Activated CD4-positive, alpha-beta T cell treated with anti-CD3 and anti-CD28 coated beads for 1 hour (primary cell): ENCODE measurements around the gene KCNJ10.

Source experiments
- DNase-seq: peaks from one replicate; pipeline ENCODE4 v3.0.0-alpha.2; 2020

The KCNJ10 gene

GRCh38 chr1:160082926-160083325, 13.0 kb upstream of the KCNJ10 start:
- DNase-seq = no peak

- DNase-seq = no peak
Measured at GRCh38 chr1:160082487-160082886, 12.5 kb upstream of the KCNJ10 start.

GRCh38 chr1:160081261-160081936, 11.4 kb upstream of the KCNJ10 start, which contains the start of gene KCNJ9:
Gene KCNJ9 (plus strand): TSS chr1:160081538. CDS start chr1:160084031, 2,493 bp downstream.
- no peak for DNase-seq

GRCh38 chr1:160080381-160081100, 10.6 kb upstream of the KCNJ10 start:
- no peak for DNase-seq

GRCh38 chr1:160079448-160079847, 9.5 kb upstream of the KCNJ10 start:
- DNase-seq = no peak

- DNase-seq = peak; percentile 38
Measured at GRCh38 chr1:160078512-160079195, 8.7 kb upstream of the KCNJ10 start.

GRCh38 chr1:160077486-160077885, 7.5 kb upstream of the KCNJ10 start:
- no peak for DNase-seq

GRCh38 chr1:160076295-160076694, 6.3 kb upstream of the KCNJ10 start:
- no peak for DNase-seq

GRCh38 chr1:160075836-160076235, 5.9 kb upstream of the KCNJ10 start:
- DNase-seq = no peak

GRCh38 chr1:160074865-160075264, 4.9 kb upstream of the KCNJ10 start:
- DNase-seq = no peak

GRCh38 chr1:160071289-160071688, 1.3 kb upstream of the KCNJ10 start:
- no peak for DNase-seq

- DNase-seq = peak; percentile 57
Measured at GRCh38 chr1:160070243-160071163, 543 bp upstream of the KCNJ10 start.

- DNase-seq = no peak
Measured at GRCh38 chr1:160068225-160068624, 1.7 kb downstream of the KCNJ10 start.

GRCh38 chr1:160066829-160067745, 2.9 kb downstream of the KCNJ10 start:
- DNase-seq = no peak

GRCh38 chr1:160064746-160065145, 5.2 kb downstream of the KCNJ10 start:
- DNase-seq = no peak

- DNase-seq = no peak
Measured at GRCh38 chr1:160064164-160064563, 5.8 kb downstream of the KCNJ10 start.

- no peak for DNase-seq
Measured at GRCh38 chr1:160063176-160063575, 6.8 kb downstream of the KCNJ10 start.

- no peak for DNase-seq
Measured at GRCh38 chr1:160062230-160062532, 7.8 kb downstream of the KCNJ10 start.

- DNase-seq = no peak
Measured at GRCh38 chr1:160061369-160062229, 8.4 kb downstream of the KCNJ10 start.

- no peak for DNase-seq
Measured at GRCh38 chr1:160058087-160058486, 11.9 kb downstream of the KCNJ10 start.

GRCh38 chr1:160056648-160057169, 13.3 kb downstream of the KCNJ10 start:
- DNase-seq = no peak
